Endometrial microvascular endothelial cells (primary cell): ENCODE measurements around the gene EEF2. TPM values are rescaled to one million over a fixed set of nuclear protein-coding genes. Genes with fewer than 3 reads are reported as not detected.
"Not testable (repeated sequence)": the region's sequence is repeated elsewhere in the genome, so short reads cannot be mapped to it uniquely, and the experiment has no call there.

Experiments used
- in situ Hi-C: cut with HindIII; loops from 2 replicates; pipeline ENCODE4 v1.10.0; 2017; ENCODE audit warnings: low sequenced_read_pairs, low pct_unique_long_range_greater_than_20kb; ENCODE audit errors: inconsistent ontology term
- total RNA-seq: library from RNA; depleted of rRNA; stranded (reverse); fragments of >200 nt; gene quantifications from one replicate; pipeline ENCODE4 v1.2.3, GENCODE V29; 2015; ENCODE audit errors: inconsistent ontology term

The EEF2 gene
- total RNA-seq, 1 donor from 2014 or later = 2,011 TPM

DNA sequence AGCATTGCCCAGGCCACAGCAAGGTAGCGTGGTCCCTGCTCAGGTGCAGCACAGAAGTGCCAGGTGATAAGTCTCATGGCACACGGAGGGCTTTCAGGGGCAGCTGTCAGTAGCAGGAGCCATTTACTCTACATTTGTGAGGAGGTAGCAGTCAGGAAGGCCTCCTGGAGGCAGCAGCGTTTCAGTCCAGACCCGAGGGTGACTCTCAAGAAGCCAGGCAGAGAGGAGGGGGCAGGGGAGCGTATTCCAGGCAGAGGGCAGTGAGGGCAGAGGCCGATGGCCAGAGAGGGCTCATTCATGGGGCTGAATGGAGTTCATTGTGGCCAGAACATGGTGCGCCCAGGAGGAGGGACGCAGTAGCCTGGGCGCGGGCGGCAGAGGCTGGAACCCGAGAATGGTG lies 31.2 kb upstream of the EEF2 start:
- in situ Hi-C loops = no loop called here

- in situ Hi-C loops = no loop called here
These were observed 30.6 kb upstream of the EEF2 start for GRCh38 chr19:4015705-4016402.

DNA sequence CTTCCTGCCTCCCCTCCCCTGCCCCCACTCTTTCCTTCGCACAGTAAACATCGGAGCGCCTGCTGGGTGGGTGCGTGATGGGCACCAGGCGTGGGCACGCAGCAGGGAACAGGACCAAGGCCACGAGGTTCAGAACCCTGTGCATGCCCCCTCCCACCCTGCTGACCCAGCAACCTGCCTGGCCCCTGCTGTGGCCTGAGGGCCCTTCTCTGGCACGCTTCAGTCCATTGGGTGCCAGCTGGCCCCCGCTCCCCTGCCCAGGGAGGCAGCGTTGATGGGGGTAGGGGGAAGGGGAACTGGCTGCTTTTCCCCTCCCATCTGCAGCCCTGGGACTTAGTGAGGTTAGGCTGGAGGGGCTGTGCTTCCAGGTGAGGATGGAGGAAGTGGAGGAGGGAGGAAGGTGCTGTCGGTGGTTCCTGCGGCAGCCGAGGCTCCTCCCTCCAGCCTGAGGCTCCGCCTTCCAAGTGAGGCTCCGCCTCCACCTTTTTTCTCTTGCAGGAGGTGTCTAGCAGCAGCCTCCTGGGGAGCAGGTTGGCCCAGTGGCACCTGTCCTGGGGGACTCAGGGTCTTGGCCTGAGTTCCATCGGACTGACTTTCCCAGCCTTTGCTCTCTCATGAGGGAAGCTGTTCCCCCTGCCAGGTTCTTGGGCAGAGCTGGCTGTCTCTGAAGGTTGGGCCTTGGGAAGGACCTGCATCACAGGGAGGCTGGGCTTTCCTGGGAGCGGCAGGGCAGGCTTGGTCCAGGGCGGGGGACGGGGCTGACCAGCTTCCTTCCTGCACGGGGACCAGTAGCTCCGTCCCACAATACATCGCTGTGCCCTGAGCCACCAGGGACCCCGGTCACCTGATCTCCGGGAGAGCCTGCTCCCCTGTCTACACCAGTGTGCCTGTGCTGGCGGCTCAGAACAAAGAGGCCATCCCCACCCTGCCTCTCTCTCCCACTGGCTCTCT lies 29.6 kb upstream of the EEF2 start:
- in situ Hi-C loops = no loop called here

DNA sequence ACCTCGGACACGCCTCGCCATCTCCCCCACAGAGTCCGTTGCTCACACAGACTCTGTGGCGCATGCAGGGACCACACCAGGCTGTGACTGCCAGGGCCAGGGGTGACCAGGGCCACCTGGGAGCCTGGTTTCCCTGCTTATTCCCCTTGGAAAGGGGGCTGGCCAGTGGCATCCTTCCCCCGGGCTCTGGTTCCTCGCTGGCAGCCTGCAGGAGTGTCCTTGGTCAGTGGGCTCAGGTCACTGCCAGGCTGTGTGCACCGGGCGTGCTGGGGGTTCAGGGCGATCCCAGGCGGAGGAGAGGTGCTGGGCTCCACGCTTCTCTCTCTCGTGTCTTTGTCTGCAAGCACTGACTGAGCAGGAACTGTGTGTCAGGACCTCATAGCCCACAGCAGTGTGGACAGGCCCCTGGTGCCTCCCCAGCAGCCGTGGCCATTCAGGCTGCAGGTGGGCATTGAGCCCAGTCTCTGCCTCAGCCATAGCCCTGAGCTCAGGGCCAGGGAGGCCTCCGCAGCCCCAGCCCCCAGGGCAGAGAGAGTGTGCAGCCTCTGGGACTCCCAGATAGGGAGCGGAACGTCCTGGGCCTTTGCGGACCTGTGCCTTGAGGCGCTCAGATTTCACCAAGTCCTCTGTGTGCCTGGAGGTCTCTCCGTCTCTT lies 28.8 kb upstream of the EEF2 start:
- in situ Hi-C loops = no loop called here

DNA sequence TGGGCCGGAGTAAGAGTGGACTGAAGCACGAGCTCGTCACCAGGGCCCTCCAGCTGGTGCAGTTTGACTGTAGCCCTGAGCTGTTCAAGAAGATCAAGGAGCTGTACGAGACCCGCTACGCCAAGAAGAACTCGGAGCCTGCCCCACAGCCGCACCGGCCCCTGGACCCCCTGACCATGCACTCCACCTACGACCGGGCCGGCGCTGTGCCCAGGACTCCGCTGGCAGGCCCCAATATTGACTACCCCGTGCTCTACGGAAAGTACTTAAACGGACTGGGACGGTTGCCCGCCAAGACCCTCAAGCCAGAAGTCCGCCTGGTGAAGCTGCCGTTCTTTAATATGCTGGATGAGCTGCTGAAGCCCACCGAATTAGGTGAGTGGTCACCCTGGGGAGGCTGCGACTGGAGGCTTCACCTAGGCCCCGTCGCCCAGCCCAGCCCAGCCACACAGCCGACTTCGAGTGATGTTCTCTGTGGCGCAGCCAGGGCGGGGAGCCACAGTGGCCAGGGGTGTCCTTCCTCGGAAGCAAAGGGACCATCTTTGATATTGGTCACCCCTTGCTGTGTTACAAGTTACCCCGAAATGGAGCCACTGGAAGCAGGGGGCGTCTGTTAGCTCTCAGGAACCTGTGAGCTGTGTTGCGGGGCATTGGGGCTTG lies 27.8 kb upstream of the EEF2 start:
- in situ Hi-C loops = no loop called here

GRCh38 chr19:4012092-4012974 lies 27.1 kb upstream of the EEF2 start:
- in situ Hi-C loops = no loop called here

GRCh38 chr19:4011430-4011829 lies 26.2 kb upstream of the EEF2 start:
- in situ Hi-C loops = not testable (repeated sequence)

GRCh38 chr19:4010808-4011110 lies 25.5 kb upstream of the EEF2 start:
- in situ Hi-C loops = no loop called here

- in situ Hi-C loops = no loop called here
These were observed 24.9 kb upstream of the EEF2 start for GRCh38 chr19:4009990-4010807.

GRCh38 chr19:4007836-4008539 lies 22.7 kb upstream of the EEF2 start:
- in situ Hi-C loops = no loop called here

GRCh38 chr19:4007021-4007835 lies 22.0 kb upstream of the EEF2 start, which contains the start of gene PIAS4:
Gene PIAS4, plus strand, starts transcription at chr19:4007736. Its CDS starts 25 bp downstream, at chr19:4007761.
- in situ Hi-C loops = no loop called here

DNA sequence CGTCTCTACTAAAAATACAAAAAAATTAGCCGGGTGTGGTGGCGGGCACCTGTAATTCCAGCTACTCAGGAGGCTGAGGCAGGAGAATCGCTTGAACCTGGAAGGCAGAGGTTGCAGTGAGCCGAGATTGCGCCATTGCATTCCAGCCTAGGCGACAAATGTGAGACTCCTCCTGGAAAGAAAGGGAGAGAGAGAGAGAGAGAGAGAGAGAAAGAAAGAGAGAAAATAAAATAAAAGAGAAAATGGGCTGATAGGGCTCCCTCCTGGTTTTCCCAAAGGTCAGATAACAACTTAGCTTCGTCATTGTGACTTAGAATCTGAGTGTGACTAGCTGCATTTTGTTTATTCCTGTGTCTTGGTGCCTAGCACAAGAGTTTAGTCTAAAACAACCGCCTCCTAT lies 20.2 kb upstream of the EEF2 start:
- in situ Hi-C loops = not testable (repeated sequence)

DNA sequence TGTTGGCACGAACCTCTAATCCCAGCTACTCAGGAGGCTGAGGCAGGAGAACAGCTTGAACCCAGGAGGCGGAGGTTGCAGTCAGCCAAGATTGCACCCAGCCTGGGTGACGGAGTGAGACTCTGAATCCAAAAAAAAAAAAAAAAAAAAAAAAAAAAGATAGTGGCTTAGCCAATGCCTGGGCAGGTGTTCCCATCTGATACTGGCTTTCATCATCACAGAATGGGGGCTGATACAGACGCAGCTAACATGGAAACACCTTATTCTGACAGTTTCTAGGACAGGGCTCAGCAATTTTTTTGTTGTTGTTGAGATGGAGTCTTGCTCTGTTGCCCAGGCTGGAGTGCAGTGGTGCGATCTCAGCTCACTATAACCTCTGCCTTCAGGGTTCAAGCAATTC lies 15.5 kb upstream of the EEF2 start:
- in situ Hi-C loops = not testable (repeated sequence)

DNA sequence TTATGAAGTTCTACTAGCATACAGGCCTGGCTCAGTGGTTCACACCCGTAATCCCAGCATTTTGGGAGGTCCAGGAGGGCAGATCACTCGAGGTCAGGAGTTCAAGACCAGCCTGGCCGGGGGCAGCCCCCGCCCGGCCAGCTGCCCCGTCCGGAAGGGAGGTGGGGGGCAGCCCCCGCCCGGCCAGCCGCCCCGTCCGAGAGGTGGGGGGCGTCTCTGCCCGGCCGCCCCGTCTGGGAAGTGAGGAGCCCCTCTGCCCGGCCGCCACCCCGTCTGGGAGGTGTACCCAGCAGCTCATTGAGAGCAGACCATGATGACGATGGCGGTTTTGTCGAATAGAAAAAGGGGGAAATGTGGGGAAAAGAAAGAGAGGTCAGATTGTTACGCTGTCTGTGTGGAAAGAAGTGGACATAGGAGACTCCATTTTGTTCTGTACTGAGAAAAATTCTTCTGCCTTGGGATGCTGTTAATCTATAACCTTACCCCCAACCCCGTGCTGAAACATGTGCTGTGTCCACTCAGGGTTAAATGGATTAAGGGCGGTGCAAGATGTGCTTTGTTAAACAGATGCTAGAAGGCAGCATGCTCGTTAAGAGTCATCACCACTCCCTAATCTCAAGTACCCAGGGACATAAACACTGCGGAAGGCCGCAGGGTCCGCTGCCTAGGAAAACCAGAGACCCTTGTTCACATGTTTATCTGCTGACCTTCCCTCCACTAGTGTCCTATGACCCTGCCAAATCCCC lies 13.6 kb upstream of the EEF2 start:
- in situ Hi-C loops = not testable (repeated sequence)

DNA sequence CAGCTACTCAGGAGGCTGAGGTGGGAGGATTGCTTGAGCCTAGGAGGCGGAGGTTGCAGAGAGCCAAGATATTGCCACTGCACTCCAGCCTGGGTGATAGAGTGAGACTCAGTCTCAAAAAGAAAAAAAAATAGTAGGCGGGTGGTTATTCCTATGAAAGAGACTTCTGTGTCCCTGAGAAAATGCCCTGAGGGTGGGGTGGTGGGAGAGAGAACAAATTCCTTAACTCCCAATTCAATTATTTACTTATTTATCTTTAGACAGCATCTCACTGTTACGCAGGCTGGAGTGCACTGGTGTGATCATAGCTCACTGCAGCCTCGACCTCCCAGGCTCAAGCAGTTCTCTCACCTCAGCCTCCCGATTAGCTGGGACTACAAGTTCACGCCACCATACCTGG lies 10.3 kb upstream of the EEF2 start:
- in situ Hi-C loops = no loop called here

DNA sequence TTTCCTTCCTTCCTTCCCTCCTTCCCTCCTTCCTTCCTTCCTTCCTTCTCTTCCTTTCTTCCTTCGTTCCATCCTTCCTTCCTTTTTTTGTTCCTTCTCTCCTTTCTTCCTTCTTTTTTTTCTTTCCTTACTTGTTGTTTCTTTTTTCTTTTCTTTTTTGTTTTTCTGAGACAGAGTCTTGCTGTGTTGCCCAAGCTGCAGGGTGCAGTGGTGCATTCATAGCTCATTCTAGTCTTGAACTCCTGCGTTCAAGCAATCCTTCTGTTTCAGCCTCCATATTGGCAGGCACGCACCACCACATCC lies 5.5 kb upstream of the EEF2 start:
- in situ Hi-C loops = no loop called here
